Hypothalamus (tissue), 51 donors: Measurements from ENCODE around the gene MARVELD2.
A peak's percentile ranks its signal among the peaks of the same experiment; 100 is the strongest.

Source experiments
- DNase-seq, 51 donors: peaks; one replicate each; lab custom pipeline; 2025; lab: John Stamatoyannopoulos, UW

The MARVELD2 gene

DNA sequence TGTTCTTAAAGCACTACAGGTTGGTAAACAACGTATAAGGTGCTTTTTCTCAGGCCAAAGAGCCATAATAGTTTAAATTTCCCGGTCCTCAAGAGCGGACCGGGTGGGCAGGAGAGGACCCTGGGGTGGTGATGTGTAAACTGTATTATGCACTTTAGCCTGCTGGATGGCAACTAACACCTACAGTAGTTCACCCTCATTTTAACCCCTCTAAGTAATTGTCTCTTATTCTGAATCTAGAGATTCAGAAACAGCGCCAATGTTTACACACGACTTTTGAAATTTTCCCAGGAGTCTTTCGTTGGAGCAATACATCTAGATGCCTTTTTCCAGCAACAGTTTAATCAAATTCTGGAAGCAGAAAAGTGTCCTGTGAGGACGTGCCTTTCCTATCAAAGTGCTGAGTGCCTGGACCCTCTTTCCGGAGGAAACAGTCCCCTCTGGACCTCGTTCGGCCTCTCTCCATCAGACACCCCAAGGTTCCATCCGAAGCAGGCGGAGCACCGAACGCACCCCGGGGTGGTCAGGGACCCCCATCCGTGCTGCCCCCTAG is 77.0 kb downstream of the MARVELD2 start:
- no peak for DNase-seq

DNA sequence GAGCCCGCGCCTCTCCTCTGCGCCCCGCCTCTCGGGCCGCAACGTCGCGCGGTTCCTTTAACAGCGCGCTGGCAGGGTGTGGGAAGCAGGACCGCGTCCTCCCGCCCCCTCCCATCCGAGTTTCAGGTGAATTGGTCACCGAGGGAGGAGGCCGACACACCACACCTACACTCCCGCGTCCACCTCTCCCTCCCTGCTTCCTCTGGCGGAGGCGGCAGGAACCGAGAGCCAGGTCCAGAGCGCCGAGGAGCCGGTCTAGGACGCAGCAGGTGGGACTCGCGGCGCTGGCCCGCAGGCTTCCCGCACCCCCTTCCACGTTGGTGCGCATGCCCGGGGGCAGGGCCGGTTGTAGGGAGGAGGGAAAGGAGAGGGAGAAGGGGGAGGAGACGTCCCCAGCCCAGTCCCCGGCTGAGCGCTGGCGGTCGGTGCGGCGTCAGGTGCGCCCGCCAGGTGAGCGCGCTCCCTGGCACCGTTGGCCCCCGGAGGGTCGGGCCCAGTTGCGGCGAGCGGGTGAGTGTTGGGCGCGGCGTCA is 77.5 kb downstream of the MARVELD2 start, which contains the start of gene OCLN:
TSS of gene OCLN (plus strand) at position 400 of the 532 bp plus-strand sequence. CDS start 11,455 bp downstream, outside the sequence.
- peak in 9 of 51 donors; percentile 1 to 17 (median 10) for DNase-seq

DNA sequence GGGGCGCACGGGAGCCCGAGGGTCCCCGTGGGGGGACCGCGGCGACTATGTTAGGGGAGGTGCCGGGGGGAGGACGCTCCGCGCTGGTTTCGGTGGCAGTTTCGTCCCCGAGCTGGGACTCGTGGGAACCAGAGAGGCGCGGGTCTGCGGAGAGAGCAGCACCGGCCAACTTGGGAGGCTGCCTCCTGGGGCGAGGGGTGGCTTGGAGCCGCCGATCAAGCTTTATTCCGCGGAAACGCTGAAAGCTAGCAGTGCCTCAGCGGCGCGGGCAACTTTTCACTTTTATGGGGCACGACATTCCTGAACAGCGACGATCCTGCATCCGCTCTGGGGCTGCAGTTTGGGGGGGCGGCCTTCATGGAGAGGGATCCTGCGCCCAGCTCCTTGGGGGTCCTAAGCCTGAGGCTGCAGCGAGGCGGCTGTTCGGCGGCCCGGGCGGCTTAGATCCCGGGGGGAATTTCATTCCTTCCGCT is 78.0 kb downstream of the MARVELD2 start:
- DNase-seq = peak in 1 of 51 donors; percentile 4

DNA sequence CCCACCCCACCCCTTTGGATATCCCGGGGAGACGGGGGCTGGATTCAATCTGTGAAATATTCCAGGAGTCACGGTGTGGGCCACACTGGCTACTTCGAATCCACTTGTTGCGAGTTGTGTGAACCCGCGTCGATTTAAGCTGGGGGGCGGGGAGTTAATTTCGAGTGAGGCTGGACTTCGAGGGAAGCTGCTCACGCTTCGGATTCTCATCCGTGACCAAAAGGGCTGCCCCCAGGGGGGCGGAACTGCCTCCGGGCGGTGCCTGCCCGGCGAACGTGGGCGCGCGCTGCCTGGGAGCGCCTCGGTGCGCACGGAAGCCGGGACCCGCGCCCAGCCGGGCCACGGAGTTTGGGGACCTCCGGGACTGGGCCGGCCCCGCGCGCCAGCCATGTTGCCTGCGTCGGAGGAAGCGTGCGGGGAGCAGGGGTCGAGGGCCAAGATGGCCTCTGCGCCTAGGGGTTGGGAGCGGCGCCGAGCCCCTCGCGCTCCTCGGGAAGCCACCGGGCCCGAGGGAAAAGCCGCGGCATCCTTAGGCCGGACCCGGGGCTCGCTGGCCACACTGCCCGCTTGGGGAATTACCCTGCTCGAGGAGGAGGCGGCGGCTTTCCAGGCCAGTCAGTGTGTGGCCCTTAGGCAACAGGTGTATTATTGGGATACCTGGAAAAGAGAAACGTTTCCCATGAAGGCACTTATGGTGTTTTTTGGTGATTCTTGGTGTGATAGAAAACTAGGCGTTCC is 78.6 kb downstream of the MARVELD2 start:
- DNase-seq = peak in 2 of 51 donors; percentile 1 to 2
